Chondrocyte (in vitro differentiated cells): ENCODE measurements around the gene NUP35. TPM values are rescaled to one million over a fixed set of nuclear protein-coding genes. Genes with fewer than 3 reads are reported as not detected.
A peak's percentile ranks its signal among the peaks of the same experiment; 100 is the strongest.

ENCODE experiments used
- DNase-seq: peaks from one replicate; pipeline ENCODE4 v3.0.0; 2021; ENCODE audit warnings: mixed read lengths, low spot score
- H3K27ac Mint-ChIP-seq: one replicate; pipeline ENCODE4 v1.8.0; 2021; ENCODE audit warnings: mild to moderate bottlenecking, moderate library complexity, mixed read lengths; ENCODE audit not compliant: unreplicated experiment
- H3K27me3 Mint-ChIP-seq: 2 replicates; pipeline ENCODE4 v1.8.0; 2021; ENCODE audit warnings: low read depth, mixed read lengths
- H3K36me3 Mint-ChIP-seq: 2 replicates; pipeline ENCODE4 v1.8.0; 2021; ENCODE audit warnings: low read depth, mixed read lengths
- H3K4me1 Mint-ChIP-seq: 2 replicates; pipeline ENCODE4 v1.8.0; 2021; ENCODE audit warnings: low read depth, mild to moderate bottlenecking, mixed read lengths
- H3K4me3 Mint-ChIP-seq: one replicate; pipeline ENCODE4 v1.8.0; 2021; ENCODE audit warnings: mild to moderate bottlenecking, moderate library complexity, mixed read lengths; ENCODE audit not compliant: unreplicated experiment
- H3K9me3 Mint-ChIP-seq: 2 replicates; pipeline ENCODE4 v1.8.0; 2021; ENCODE audit warnings: low read depth, mixed read lengths
- CTCF ChIP-seq: fragments of 200-600 bp; sonication (generic); IDR thresholded peaks from 2 replicates; pipeline ENCODE4 v1.5.0; 2021; ENCODE audit warnings: antibody characterized with exemption, mild to moderate bottlenecking, moderate library complexity
- total RNA-seq: library from RNA; stranded (reverse); gene quantifications from 3 replicates; pipeline ENCODE4 v1.2.1, GENCODE V29; 2021

NUP35 gene
- total RNA-seq, 1 donor from 2014 or later: 8.5 TPM

GRCh38 chr2:183207110-183207509, 82.9 kb downstream of the NUP35 start:
- H3K36me3 Mint-ChIP-seq: peaks cover 10% of the 10 kb centered on the region
- DNase-seq: no peak

GRCh38 chr2:183209395-183210028, 85.3 kb downstream of the NUP35 start:
- Mint-ChIP-seq H3K27ac (no peak overlapping the region), H3K4me3 (no peak overlapping the region), H3K9me3 (peaks cover 19% of the 10 kb centered on the region), H3K36me3 (peaks cover 10% of the 10 kb centered on the region), H3K27me3 (no peaks in the 10 kb centered on the region), H3K4me1 (peaks cover 5% of the 10 kb centered on the region)
- no peak for TF ChIP-seq CTCF
- no peak for DNase-seq

More at GRCh38 chr2:183207110-183207509, 82.9 kb downstream of the NUP35 start:
- Mint-ChIP-seq H3K9me3 (peaks cover 17% of the 10 kb centered on the region), H3K4me1 (peaks cover 5% of the 10 kb centered on the region), H3K4me3 (no peak overlapping the region), H3K27ac (peak overlapping the region; percentile 58), H3K27me3 (no peaks in the 10 kb centered on the region)
- no peak for TF ChIP-seq CTCF

Other genes starting within 250 kb of the NUP35 start
- gene NCKAP1, start 86.0 kb upstream of the NUP35 start, total RNA-seq: 164 to 189 TPM (median 186 TPM) in 3 replicates
- gene DUSP19, start 45.7 kb upstream of the NUP35 start, total RNA-seq: 4.1 to 6.6 TPM (median 4.3 TPM) in 3 replicates